Gastroesophageal sphincter (tissue), 3 donors: ENCODE measurements around the gene IFI30.

Experiments used
- POLR2A ChIP-seq, 2 donors: fragments of 450-650 bp; IDR thresholded peaks; one replicate each; pipeline ENCODE4 v1.6.1; 2017; ENCODE audit warnings: antibody characterized with exemption in 2 of 2, mild to moderate bottlenecking in 2 of 2, moderate library complexity in 1 of 2
- TF ChIP-seq, protein P1 (sequence below), 4 experiments: fragments of 200-600 bp in 2 of 4; fragments of 450-650 bp in 2 of 4; sonication (generic) in 1 of 4; IDR thresholded peaks; one replicate each; pipeline ENCODE4 v1.5.1; 2017 to 2019; ENCODE audit warnings: antibody characterized with exemption in 4 of 4, mild to moderate bottlenecking in 2 of 4, moderate library complexity in 2 of 4

DNA sequence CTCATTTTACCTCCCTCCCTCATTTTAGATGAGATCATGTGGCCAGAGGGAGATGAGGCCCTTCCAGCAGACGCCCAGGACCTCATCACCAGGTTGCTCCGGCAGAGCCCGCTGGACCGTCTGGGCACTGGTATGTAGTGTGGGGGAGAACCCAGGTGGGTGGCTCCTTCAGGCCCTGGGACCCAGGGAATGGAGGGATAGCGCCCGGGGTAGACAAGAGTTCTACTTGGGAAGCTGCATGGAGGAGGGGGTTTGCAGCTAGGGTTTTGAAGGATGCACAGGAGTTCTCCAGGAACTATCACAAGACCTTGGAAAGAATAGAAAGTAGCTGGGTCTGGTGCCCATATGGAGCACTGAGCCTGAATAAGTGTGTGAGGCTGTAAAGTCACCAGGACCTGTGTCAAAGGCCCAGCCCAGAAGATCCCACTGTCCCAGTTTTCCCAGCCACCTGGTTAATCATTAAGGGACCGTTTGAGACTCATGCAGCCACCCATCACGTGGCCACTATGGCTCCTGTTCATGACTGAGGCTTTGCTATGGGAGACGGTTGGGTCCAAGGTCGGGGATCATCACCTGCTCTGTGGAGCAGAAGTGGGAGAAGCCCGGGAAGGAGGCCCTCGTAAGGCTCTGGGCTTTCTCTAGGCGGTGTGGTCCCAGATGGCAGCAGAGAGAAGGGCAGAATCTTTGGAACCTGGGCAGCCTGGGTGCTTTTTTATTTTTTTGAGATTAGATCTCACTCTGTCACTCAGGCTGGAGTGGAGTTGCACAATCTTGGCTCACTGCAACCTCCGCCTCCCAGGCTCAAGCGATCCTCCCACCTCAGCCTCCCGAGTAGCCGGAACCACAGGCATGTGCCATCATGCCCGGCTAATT lies 37.7 kb upstream of the IFI30 start:
- TF ChIP-seq, protein P1, sequence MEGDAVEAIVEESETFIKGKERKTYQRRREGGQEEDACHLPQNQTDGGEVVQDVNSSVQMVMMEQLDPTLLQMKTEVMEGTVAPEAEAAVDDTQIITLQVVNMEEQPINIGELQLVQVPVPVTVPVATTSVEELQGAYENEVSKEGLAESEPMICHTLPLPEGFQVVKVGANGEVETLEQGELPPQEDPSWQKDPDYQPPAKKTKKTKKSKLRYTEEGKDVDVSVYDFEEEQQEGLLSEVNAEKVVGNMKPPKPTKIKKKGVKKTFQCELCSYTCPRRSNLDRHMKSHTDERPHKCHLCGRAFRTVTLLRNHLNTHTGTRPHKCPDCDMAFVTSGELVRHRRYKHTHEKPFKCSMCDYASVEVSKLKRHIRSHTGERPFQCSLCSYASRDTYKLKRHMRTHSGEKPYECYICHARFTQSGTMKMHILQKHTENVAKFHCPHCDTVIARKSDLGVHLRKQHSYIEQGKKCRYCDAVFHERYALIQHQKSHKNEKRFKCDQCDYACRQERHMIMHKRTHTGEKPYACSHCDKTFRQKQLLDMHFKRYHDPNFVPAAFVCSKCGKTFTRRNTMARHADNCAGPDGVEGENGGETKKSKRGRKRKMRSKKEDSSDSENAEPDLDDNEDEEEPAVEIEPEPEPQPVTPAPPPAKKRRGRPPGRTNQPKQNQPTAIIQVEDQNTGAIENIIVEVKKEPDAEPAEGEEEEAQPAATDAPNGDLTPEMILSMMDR (IDR thresholded peaks at IDR 0.05), result no peak
- no peak for TF ChIP-seq POLR2A (IDR thresholded peaks at IDR 0.05)
